Mucosa of descending colon (tissue), 3 donors: ENCODE data around the gene SLC48A1. TPM values are rescaled to one million over a fixed set of nuclear protein-coding genes. Genes with fewer than 3 reads are reported as not detected.

Experiments used
- ATAC-seq: fragments of 200-7000 bp; cut with Tn5 transposase; one replicate; pipeline ENCODE4 v1.9.1; 2020; ENCODE audit warnings: mild to moderate bottlenecking, moderate library complexity
- DNase-seq, 3 donors: peaks; one replicate each; pipeline ENCODE4 v3.0.0-alpha.2; 2020
- H3K36me3 ChIP-seq: fragments of 200-600 bp; one replicate; pipeline ENCODE4 v1.8.0; 2021; ENCODE audit warnings: low read depth, mild to moderate bottlenecking
- H3K4me1 ChIP-seq: fragments of 200-600 bp; one replicate; pipeline ENCODE4 v1.8.0; 2021; ENCODE audit warnings: low read depth, mild to moderate bottlenecking
- H3K4me3 ChIP-seq: fragments of 200-600 bp; one replicate; pipeline ENCODE4 v1.8.0; 2021; ENCODE audit warnings: mild to moderate bottlenecking
- H3K9me3 ChIP-seq: fragments of 200-600 bp; one replicate; pipeline ENCODE4 v1.8.0; 2021; ENCODE audit warnings: mild to moderate bottlenecking
- intact Hi-C, 2 donors: fragments of 100-400 bp; cut with DNase I in 1 of 2; cut with micrococcal nuclease in 1 of 2; formaldehyde crosslinking; loops; one replicate each; pipeline versions ENCODE4 v1.11.0 to v1.11.1; 2022; cut with DNase I, micrococcal nuclease
- total RNA-seq, 3 donors: library from RNA; stranded (reverse); fragmentation: NEBNext Ultra II Directional in 2 of 3; extraction: Animal tissue kit (Norgen Biotek cat#: 25700) in 2 of 3; gene quantifications; one replicate each; pipeline versions ENCODE4 v1.2.1 to v1.2.4, GENCODE V29; 2021 to 2023
- TF ChIP-seq, protein P1 (sequence below): fragments of 200-600 bp; IDR thresholded peaks from one replicate; pipeline ENCODE4 v1.8.0; 2022; ENCODE audit warnings: antibody characterized with exemption, mild to moderate bottlenecking
- donor health status: DM: no; HTN: no; CAD: no; lungs with moderate emphysema.
- donor health status: DM: no; HTN: no; CAD: no.
- donor health status: DM: no; HTN: yes; CAD: no.

SLC48A1 gene
- total RNA-seq, 3 donors from 2014 or later = 17.2 to 35.4 (median 19.1) TPM

- no peak for ATAC-seq
- peaks cover 14% of the 10 kb centered on the region for H3K4me1 ChIP-seq
- TF ChIP-seq, protein P1, sequence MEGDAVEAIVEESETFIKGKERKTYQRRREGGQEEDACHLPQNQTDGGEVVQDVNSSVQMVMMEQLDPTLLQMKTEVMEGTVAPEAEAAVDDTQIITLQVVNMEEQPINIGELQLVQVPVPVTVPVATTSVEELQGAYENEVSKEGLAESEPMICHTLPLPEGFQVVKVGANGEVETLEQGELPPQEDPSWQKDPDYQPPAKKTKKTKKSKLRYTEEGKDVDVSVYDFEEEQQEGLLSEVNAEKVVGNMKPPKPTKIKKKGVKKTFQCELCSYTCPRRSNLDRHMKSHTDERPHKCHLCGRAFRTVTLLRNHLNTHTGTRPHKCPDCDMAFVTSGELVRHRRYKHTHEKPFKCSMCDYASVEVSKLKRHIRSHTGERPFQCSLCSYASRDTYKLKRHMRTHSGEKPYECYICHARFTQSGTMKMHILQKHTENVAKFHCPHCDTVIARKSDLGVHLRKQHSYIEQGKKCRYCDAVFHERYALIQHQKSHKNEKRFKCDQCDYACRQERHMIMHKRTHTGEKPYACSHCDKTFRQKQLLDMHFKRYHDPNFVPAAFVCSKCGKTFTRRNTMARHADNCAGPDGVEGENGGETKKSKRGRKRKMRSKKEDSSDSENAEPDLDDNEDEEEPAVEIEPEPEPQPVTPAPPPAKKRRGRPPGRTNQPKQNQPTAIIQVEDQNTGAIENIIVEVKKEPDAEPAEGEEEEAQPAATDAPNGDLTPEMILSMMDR = no peak
- no peak overlapping the region for H3K4me3 ChIP-seq
- intact Hi-C loops = loop anchor here in 1 of 2 donors (5.0 kb wide), 1 partner anchor 43 kb away; no protein-coding TSS in a partner anchor
- no peaks in the 10 kb centered on the region for H3K36me3 ChIP-seq
- H3K9me3 ChIP-seq = no peaks in the 10 kb centered on the region
- DNase-seq = no peak
Measured at GRCh38 chr12:47799357-47799955, 26.4 kb downstream of the SLC48A1 start.

DNA sequence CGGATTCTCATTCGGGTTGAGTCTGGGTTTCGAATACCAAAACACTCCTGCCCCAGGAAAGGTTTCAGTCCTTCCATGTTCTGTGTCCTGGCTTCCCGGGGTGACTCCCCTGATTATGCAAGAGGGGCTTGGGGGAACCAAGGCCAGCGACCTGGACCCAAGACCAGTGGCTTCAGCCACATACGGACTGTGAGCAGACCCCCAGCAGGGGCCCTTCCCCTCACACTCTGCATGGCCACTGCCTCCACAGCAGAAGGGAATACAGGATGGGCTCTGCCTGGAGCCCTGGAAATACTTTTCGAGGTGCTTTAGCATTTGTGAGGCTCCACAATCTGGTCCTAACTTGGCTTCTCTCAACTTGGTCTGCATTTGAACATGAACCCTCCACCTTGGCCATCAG is 27.5 kb downstream of the SLC48A1 start:
- Histone ChIP-seq H3K36me3 (no peaks in the 10 kb centered on the region), H3K4me1 (peaks cover 14% of the 10 kb centered on the region)
- intact Hi-C loops = no loop called here

DNA sequence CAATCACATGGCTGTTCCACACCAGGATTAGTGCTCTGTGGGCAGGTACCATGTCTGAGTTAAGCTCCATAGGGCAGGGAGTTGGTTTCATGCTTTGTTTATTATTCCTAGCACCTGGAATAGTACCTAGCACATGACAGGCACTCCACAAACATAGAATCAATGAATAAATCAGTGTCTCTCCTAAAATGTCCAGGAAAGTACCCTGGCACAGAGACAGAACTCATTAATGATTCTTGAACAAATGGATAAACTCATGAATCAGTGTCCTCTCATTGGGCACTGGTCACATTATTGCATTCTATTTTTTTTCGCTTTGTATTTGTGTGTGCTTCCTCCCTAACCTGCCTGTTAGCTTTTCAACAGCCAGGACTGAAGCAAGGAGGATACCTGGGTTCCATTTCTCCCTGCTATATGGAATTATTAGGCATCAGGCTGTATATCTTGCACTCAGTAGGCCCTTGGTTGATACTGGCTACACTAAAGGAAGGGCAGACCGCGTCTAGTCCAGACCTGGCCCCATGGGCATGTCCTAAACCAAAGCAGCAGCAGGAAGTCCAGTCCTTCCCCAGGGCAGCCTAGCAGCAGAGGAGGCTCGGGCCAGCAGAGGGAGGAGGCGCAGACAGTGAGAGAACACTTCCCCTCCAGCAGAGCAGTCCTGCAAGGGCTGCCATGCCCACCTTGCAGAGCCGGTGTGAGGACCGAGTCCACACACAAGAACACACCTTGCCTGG is 28.3 kb downstream of the SLC48A1 start:
- Histone ChIP-seq H3K4me1 (peaks cover 22% of the 10 kb centered on the region), H3K9me3 (no peaks in the 10 kb centered on the region), H3K4me3 (no peak overlapping the region), H3K36me3 (no peaks in the 10 kb centered on the region)
- ATAC-seq = peak; percentile 35
- intact Hi-C loops = no loop called here
- peak in 1 of 3 donors; percentile 20 for DNase-seq
- TF ChIP-seq, protein P1 = no peak

More for the DNA sequence above, 27.5 kb downstream of the SLC48A1 start:
- ATAC-seq (no peak), DNase-seq (no peak)
- TF ChIP-seq, protein P1 = no peak
- Histone ChIP-seq H3K4me3 (no peak overlapping the region), H3K9me3 (no peaks in the 10 kb centered on the region)

- H3K4me1 ChIP-seq = peaks cover 27% of the 10 kb centered on the region
- no peak for ATAC-seq
- intact Hi-C loops = no loop called here
Measured at GRCh38 chr12:47801904-47802246, 28.8 kb downstream of the SLC48A1 start.

DNA sequence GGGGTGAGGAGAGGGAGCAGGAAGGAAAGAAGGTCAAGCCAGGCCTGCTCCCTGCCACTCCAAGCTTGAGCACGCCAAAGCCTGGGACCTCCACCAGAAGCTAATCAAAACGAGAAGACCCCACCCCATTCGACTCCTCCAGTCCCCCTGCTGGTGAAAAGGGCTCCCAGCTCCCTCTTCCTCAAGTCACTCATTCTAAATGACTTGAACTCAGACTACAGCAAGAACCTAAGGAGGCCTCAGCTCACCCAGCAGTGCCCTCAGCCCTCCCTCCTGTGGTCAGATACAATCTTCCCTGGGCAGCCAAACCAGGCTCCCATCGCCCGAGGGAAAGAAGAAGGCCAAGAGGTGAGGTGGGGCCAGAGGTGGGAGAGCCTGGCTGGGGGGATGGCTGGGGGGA is 29.3 kb downstream of the SLC48A1 start:
- H3K4me1 ChIP-seq = peaks cover 30% of the 10 kb centered on the region
- TF ChIP-seq, protein P1 = no peak
- H3K4me3 ChIP-seq = no peak overlapping the region
- no peaks in the 10 kb centered on the region for H3K36me3 ChIP-seq
- ATAC-seq = no peak
- no peaks in the 10 kb centered on the region for H3K9me3 ChIP-seq
- intact Hi-C loops = no loop called here
- no peak for DNase-seq

More at GRCh38 chr12:47801904-47802246, 28.8 kb downstream of the SLC48A1 start:
- TF ChIP-seq, protein P1 = no peak
- no peaks in the 10 kb centered on the region for H3K9me3 ChIP-seq
- no peaks in the 10 kb centered on the region for H3K36me3 ChIP-seq
- no peak for DNase-seq
- no peak overlapping the region for H3K4me3 ChIP-seq
